Spleen (tissue), 13 donors: ENCODE results near the gene UCK2. TPM values are rescaled to one million over a fixed set of nuclear protein-coding genes. Genes with fewer than 3 reads are reported as not detected.
A peak's percentile ranks its signal among the peaks of the same experiment; 100 is the strongest.
"Not testable (repeated sequence)": the region's sequence is repeated elsewhere in the genome, so short reads cannot be mapped to it uniquely, and the experiment has no call there.

Source experiments
- DNase-seq: peaks from one replicate; pipeline ENCODE4 v3.0.0-alpha.2; 2020
- H3K27ac ChIP-seq, 8 donors: fragments of 200-600 bp; sonication (generic) in 7 of 8; 1 replicate in 4 of 8; 2 replicates in 4 of 8; pipeline versions ENCODE4 v1.5.0 to v1.8.0; 2016 to 2021; ENCODE audit warnings: inconsistent platforms in 4 of 8, mild to moderate bottlenecking in 4 of 8, moderate library complexity in 1 of 8
- H3K27me3 ChIP-seq, 7 donors: fragments of 200-600 bp; sonication (generic) in 6 of 7; replicated peaks in 1 of 7; 1 replicate in 4 of 7; 2 replicates in 3 of 7; pipeline versions ENCODE4 v1.5.0 to v1.8.0; 2016 to 2021; ENCODE audit warnings: inconsistent platforms in 3 of 7, mild to moderate bottlenecking in 1 of 7
- H3K36me3 ChIP-seq, 6 donors: fragments of 200-600 bp; sonication (generic) in 5 of 6; 1 replicate in 4 of 6; 2 replicates in 2 of 6; pipeline versions ENCODE4 v1.5.0 to v1.8.0; 2016 to 2021; ENCODE audit warnings: inconsistent platforms in 2 of 6
- H3K4me1 ChIP-seq, 6 donors: fragments of 200-600 bp; sonication (generic) in 5 of 6; 1 replicate in 3 of 6; 2 replicates in 3 of 6; pipeline versions ENCODE4 v1.5.0 to v1.8.0; 2016 to 2021; ENCODE audit warnings: inconsistent platforms in 3 of 6
- H3K4me3 ChIP-seq, 8 donors: fragments of 200-600 bp; sonication (generic) in 7 of 8; 1 replicate in 4 of 8; 2 replicates in 4 of 8; pipeline versions ENCODE4 v1.5.0 to v1.8.0; 2016 to 2021; ENCODE audit warnings: inconsistent platforms in 4 of 8, mild to moderate bottlenecking in 4 of 8, moderate library complexity in 2 of 8
- H3K9me3 ChIP-seq, 8 donors: fragments of 200-600 bp; sonication (generic) in 7 of 8; 1 replicate in 4 of 8; 2 replicates in 4 of 8; pipeline versions ENCODE4 v1.5.0 to v1.8.0; 2016 to 2021; ENCODE audit warnings: inconsistent platforms in 4 of 8
- CTCF ChIP-seq, 11 experiments: fragments of 200-600 bp in 7 of 11; fragments of 450-650 bp in 4 of 11; sonication (generic) in 4 of 11; IDR thresholded peaks in 8 of 11; conservative IDR thresholded peaks in 3 of 11; 1 replicate in 7 of 11; 2 replicates in 4 of 11; pipeline versions ENCODE4 v1.4.0 to v1.8.0; 2016 to 2021; ENCODE audit warnings: antibody characterized with exemption in 11 of 11, inconsistent platforms in 4 of 11, mild to moderate bottlenecking in 1 of 11
- POLR2A ChIP-seq, 3 donors: fragments of 450-650 bp; IDR thresholded peaks; one replicate each; pipeline ENCODE4 v1.5.1; 2017; ENCODE audit warnings: antibody characterized with exemption in 3 of 3, mild to moderate bottlenecking in 1 of 3
- POLR2AphosphoS5 ChIP-seq, 3 donors: sonication (generic); formaldehyde crosslinking; IDR thresholded peaks; one replicate each; pipeline ENCODE4 v1.5.1; 2017; ENCODE audit warnings: antibody characterized with exemption in 3 of 3
- WGBS, 5 donors: extraction: QIAGEN DNeasy Blood & Tissue Kit in 3 of 5; methylation state at CpG; one replicate each; pipeline versions ENCODE4 v1.1.5 to v1.1.7; 2013 to 2018; 5-methylcytosine and 5-hydroxymethylcytosine counted together
- intact Hi-C: fragments of 100-400 bp; cut with DNase I; formaldehyde crosslinking; loops from one replicate; pipeline ENCODE4 v1.15.0; 2023; ENCODE audit warnings: low total_unique reads
- long read RNA-seq, 2 donors: transcript quantifications; one replicate each; lab custom pipeline, GENCODE V29; 2026
- polyA plus RNA-seq, 3 donors: library from polyadenylated mRNA; stranded (reverse); fragments of 200-250 nt; gene quantifications; one replicate each; pipeline ENCODE4 v1.2.1, GENCODE V29; 2013
- total RNA-seq, 7 donors: library from RNA; depleted of rRNA in 3 of 7; stranded (reverse); fragments of >200 nt in 3 of 7; fragmentation: NEBNext Ultra II Directional in 4 of 7; extraction: Animal tissue kit (Norgen Biotek cat#: 25700) in 4 of 7; gene quantifications; one replicate each; pipeline versions ENCODE4 v1.1.0 to v1.2.1, GENCODE V29; 2016 to 2021
- donor health status: healthy with polysubstance abuse.
- donor health status: DM: no; HTN: no; CAD: no; lungs with moderate emphysema.
- donor health status: DM: no; HTN: no; CAD: no.
- donor health status: Bipolar disorder and iron deficiency.
- donor health status: healthy.
- donor health status: DM: no; HTN: no; CAD: no.
- donor health status: DM: yes; HTN: yes; CAD: no.

The UCK2 gene
- total RNA-seq, result 10 to 100 TPM; 15.3 to 18.3 (median 16.5) TPM
- polyA plus RNA-seq, result 10 to 100 TPM in 2 of 3 donors, 1 to 10 TPM in 1; 9.8 to 10.5 (median 10.4) TPM
- long read RNA-seq, donor 1, transcript UCK2-201 (7 exons, 1,375 nt), result major isoform, 5 of 5 reads
- long read RNA-seq, donor 1, partial matches to known transcripts, result 0 of 5 reads
- long read RNA-seq, donor 1, other reads (novel, unspliced or antisense), result 0 of 5 reads
- long read RNA-seq, donor 2, partial matches to known transcripts, result 0 of 3 reads
- long read RNA-seq, donor 2, other reads (novel, unspliced or antisense), result 0 of 3 reads

GRCh38 chr1:165827268-165828102 is at the start of gene UCK2:
Gene UCK2 (plus strand): TSS chr1:165827614. CDS start chr1:165827834, 220 bp downstream.
- peak; percentile 55 to 76 (median 67) for TF ChIP-seq POLR2AphosphoS5 (IDR thresholded peaks at IDR 0.05)
- peak in 2 of 11 experiments; percentile 6 to 30 for TF ChIP-seq CTCF (IDR thresholded peaks at IDR 0.05 in 8 of 11, conservative IDR thresholded peaks at IDR 0.05 in 3 of 11)
- TF ChIP-seq POLR2A (IDR thresholded peaks at IDR 0.05), result peak in 1 of 3 donors; percentile 4
- H3K36me3 ChIP-seq, result no peaks in the 10 kb centered on the region
- no peaks in the 10 kb centered on the region for H3K27me3 ChIP-seq
- H3K4me1 ChIP-seq, result peaks cover 5 to 29% (median 23%) of the 10 kb centered on the region in 6 donors
- peak within 1 kb of the TSS; percentile 75 to 96 (median 88) for H3K4me3 ChIP-seq
- H3K9me3 ChIP-seq, result no peaks in the 10 kb centered on the region
- WGBS, 5 donors, result 0 to 1% (median 1%) methylated on average over 29 to 94 of the region's 94 CpGs
- peak; percentile 93 for DNase-seq
- intact Hi-C loops, result no loop called here
- H3K27ac ChIP-seq, result peak within 1 kb of the TSS; percentile 70 to 89 (median 82)

- 67 to 100% (median 95%) methylated on average over 2 to 3 of the region's 3 CpGs; no CpG with 5 or more reads in 1 of the 5 donors for WGBS, 5 donors
- H3K4me3 ChIP-seq, DNase-seq, H3K27me3 ChIP-seq, H3K27ac ChIP-seq, H3K4me1 ChIP-seq, intact Hi-C loops, H3K9me3 ChIP-seq: not testable (repeated sequence)
- H3K36me3 ChIP-seq, result peaks cover 0 to 18% (median 11%) of the 10 kb centered on the region in 6 donors
Measured at GRCh38 chr1:165778197-165778596, 49.2 kb upstream of the UCK2 start.

- H3K4me3 ChIP-seq, H3K36me3 ChIP-seq, H3K9me3 ChIP-seq, H3K27ac ChIP-seq, DNase-seq, H3K4me1 ChIP-seq, intact Hi-C loops, H3K27me3 ChIP-seq: not testable (repeated sequence)
- WGBS, 5 donors, result 83 to 95% (median 90%) methylated on average over 6 to 11 of the region's 11 CpGs
Measured at GRCh38 chr1:165783519-165783918, 43.9 kb upstream of the UCK2 start.

GRCh38 chr1:165787741-165788140 is 39.7 kb upstream of the UCK2 start:
- TF ChIP-seq CTCF (IDR thresholded peaks at IDR 0.05 in 8 of 11, conservative IDR thresholded peaks at IDR 0.05 in 3 of 11) (no peak), POLR2A (IDR thresholded peaks at IDR 0.05) (no peak), POLR2AphosphoS5 (IDR thresholded peaks at IDR 0.05) (no peak)

GRCh38 chr1:165793951-165794350 is 33.5 kb upstream of the UCK2 start:
- Histone ChIP-seq H3K27ac (no peak overlapping the region), H3K4me1 (no peaks in the 10 kb centered on the region), H3K36me3 (no peaks in the 10 kb centered on the region), H3K27me3 (peaks cover 0 to 4% (median 0%) of the 10 kb centered on the region in 7 donors), H3K9me3 (peaks cover 0 to 2% (median 0%) of the 10 kb centered on the region in 8 donors), H3K4me3 (no peak overlapping the region)
- intact Hi-C loops, result no loop called here
- WGBS, 5 donors, result 55 to 72% (median 66%) methylated on average over 2 of the region's 2 CpGs
- no peak for DNase-seq
- TF ChIP-seq POLR2AphosphoS5 (IDR thresholded peaks at IDR 0.05) (no peak), POLR2A (IDR thresholded peaks at IDR 0.05) (no peak), CTCF (IDR thresholded peaks at IDR 0.05 in 8 of 11, conservative IDR thresholded peaks at IDR 0.05 in 3 of 11) (no peak)

More at GRCh38 chr1:165787741-165788140, 39.7 kb upstream of the UCK2 start:
- no peak for DNase-seq
- Histone ChIP-seq H3K4me3 (no peak overlapping the region), H3K9me3 (peaks cover 0 to 9% (median 4%) of the 10 kb centered on the region in 8 donors), H3K36me3 (no peaks in the 10 kb centered on the region), H3K27ac (no peak overlapping the region), H3K27me3 (no peaks in the 10 kb centered on the region), H3K4me1 (no peaks in the 10 kb centered on the region)
- intact Hi-C loops, result no loop called here
- WGBS, 5 donors, result 91 to 98% (median 97%) methylated on average over 1 of the region's 1 CpG
